ENCODE data around the gene MTCH2.

MTCH2 gene

DNA sequence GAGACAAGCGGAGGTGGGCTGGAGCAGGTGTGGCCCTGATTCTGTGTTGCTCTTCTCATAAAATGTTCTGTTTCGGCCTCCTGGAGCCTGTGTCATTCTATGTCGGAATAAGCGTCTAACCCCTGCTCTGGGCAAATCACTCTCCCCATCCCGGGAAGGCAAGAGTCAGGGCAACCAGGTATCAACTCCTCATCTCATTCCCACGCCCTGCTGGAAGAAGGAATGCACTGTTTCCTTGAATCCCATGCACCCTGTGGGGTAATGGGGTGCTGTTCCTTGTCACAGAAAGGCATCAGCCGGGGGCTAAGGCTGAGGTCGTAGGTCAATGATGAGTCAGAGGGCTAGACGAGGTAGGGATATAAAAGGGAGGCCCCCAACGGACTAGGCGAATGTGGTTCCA, 53.2 kb downstream of the MTCH2 start:
- no peak for DNase-seq

DNA sequence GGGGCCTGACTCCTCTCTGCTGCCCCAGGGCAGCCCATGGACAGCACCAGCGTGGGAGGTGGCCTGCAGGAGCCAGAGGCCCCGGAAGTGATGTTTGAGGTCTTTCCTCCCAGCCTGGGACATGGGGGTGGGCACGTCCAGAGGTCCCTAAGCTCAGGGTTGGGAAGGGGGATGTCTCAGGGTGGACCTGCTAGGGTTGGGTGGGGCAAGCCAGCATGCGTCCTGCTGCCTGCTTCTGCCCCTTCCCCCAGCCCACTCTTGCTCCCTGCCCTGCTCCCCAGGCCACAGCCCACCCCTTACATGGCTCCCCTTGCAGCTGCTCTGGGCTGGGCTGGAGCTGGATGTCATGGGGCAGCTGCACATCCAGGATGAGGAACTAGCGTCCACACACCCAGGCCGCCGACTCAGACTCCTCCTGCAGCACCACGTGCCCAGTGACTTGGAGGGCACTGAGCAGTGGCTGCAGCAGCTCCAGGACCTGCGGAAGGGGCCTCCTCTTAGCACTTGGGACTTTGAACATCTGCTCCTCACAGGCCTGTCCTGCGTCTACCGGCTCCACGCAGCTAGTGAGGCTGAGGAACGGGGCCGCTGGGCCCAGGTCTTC, 54.5 kb downstream of the MTCH2 start:
- no peak for DNase-seq

DNA sequence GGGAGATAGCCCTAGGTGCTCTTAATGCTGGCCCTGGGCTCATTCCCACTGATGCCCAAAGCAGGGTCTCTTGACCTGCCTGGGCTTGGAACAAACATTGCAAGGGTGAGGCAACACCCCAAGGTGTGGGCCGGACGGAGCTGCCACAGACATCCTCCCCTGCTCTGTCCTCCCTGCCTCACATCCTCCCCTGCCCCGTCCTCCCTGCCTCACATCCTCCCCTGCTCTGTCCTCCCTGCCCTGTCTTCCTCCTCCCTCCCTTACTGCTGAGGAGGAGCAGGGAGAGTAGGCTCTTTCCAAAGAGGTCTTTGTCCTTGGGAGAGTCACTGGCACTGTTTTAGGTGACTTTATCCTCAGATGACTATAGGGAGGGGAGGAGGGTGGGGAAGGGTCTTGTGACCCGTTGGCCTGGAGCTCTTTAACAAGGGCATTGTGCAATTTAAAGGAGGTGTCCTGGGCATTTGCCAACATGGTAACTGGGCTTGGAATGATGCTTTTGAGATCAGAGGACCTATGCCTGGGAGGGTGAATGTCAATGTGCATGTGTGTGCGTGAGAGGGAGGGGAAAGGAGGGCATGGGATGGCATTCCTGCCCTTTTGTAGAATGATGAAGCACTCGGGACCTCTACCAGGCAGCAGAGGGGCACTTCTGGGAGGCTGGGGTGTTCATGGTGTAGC, 55.2 kb downstream of the MTCH2 start:
- no peak for DNase-seq

DNA sequence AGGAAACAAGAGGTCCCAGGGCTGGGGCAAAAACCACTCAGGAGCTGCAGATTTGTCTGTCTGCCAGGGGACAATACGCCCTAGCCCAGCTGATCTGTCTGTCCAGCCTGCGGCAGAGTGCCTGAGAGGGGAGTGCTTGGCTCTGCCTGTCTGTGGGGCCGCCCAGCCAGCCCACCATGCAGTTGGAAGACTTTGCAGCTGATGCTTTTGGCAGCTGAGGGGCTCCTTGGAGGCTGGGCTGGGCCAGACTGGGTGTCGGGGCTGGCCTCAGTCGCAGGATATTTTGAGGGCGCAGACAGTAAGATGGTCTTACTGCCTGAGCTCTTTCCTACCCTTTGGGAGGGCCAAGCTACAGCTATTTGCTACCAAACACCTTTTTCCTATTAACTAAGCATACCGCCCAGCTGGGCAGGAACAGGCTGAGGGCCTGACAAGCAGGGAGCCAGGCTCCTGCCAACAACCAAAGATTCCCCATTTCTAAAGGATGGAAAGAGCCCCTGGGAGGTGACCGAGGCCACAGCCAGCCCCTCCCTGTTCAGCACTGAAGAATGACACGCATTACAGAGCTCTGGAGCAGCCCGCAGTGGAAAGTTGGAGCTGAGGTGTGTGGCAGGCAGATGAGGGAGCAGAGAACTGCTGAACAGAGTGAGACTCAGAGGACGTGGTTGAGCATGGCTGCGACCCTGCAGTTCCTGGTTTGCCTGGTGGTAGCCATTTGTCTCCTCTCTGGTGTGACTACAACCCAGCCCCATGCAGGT, 56.1 kb downstream of the MTCH2 start, which contains the start of gene FAM180B:
Gene FAM180B (plus strand): TSS at position 581 of the 758 bp plus-strand sequence. CDS start 91 bp downstream, at position 672.
- DNase-seq = no peak

DNA sequence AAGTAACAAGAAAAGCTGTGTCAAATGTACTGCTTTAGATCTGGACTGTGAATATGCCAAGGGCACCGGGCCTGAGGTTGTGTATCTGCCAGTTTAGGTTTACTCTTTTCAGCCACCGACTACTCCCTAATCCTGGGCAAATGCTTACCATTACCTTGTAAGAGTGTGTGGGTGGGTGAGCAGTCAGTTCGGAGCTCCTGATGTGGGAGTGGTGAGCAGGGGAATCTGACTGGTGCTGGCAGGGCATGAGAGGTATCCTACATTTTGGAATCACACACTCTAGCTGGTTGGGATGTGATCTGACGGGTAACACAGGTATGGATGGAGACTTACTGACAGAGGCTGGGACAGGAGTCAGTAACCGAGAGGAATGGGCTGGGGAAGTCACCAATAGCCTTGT, 58.5 kb downstream of the MTCH2 start:
- no peak for DNase-seq

DNA sequence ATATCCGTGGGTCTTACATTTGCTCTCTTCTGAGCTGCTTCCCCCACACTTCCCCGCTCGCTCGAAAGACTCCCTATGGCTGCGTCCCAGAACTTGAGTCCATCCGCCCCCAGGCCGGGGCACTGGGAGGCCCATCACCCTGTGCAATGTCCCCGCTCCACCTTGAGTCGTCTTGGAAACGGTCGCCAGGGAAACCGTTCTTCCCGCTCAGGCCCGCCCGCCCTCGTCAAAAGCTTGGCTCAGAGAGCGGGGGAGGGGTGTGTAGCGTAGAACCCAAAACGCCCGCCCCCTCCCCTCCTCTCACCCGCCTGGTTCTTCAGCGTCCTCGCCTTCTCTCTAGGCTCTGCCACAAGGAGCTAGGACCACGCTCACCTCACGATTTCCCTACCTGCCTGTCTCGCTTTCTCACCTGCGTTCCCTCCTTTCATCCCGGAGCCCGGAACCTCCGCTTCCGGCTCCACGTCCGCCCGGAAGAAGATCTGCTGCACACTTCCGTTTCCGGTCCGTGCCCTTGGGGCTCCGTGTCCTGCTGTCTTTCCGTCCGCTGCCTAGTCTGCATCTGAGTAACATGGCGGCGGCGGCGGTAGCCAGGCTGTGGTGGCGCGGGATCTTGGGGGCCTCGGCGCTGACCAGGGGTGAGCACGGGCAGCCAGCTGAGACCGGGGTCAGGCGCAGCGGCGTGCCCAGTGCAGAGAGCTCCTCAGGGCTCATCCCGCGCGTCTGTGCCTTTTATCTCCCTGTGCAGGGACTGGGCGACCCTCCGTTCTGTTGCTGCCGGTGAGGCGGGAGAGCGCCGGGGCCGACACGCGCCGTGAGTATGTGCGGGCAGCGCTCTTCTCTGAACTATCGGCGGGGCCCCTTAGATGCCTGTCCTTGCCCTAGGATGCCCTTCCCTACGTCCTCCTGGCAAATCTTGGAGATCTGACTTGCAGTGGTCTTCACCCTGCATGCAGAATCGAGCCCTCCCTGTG, 63.5 kb downstream of the MTCH2 start, which contains the start of the genes KBTBD4 and NDUFS3:
Gene KBTBD4 (minus strand): TSS at position 447 of the 971 bp plus-strand sequence. CDS start 19 bp downstream, at position 428.
Gene NDUFS3 (plus strand): TSS at position 551 of the 971 bp plus-strand sequence. CDS start 18 bp downstream, at position 569.
- DNase-seq = peak; percentile 68

DNA sequence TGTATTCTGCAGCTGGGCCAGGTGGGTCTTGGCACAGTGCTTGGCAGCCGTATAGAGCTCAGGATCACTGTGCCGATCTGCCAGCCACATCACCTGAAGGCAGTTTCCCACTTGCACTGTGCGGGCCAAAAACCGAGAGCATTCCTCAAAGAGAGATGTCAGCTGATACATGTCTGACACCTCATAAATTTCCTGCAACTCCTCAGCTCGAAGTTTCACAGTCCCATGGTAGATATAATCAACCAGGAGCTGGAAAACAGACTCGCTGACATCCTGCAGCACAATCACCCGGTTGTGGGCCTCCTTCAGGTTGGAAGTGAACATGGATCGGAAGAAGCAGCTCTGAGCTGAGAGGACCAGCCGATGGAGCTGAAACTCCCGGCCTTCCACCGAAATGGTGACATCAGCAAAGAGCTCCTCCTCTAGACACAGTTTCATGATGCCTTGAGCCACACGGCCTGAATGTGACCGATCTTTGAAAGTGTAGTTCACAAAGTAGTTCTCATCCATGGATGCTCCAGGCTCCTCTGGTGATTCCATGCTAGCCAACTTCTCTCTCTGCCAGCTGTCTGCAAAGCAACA, 64.8 kb downstream of the MTCH2 start:
- no peak for DNase-seq

DNA sequence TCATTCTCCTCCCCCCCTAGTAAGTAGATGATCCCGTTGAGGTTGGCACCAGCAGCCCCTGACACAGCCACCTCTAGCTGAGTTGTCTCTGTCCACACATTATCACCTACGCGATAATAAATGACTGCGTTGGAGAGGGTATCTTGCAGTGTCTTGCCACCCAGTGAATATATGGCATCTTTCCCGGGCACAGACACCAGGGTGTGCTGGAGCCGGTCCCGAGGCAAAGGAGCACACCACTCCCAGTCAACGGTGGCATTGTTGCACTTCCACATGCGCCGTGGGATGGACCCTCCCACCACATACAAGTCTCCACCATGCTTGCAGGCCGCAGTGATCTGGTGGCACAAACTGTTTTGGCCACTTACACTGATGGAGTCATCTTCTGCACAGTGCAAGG, 69.0 kb downstream of the MTCH2 start:
- no peak for DNase-seq

DNA sequence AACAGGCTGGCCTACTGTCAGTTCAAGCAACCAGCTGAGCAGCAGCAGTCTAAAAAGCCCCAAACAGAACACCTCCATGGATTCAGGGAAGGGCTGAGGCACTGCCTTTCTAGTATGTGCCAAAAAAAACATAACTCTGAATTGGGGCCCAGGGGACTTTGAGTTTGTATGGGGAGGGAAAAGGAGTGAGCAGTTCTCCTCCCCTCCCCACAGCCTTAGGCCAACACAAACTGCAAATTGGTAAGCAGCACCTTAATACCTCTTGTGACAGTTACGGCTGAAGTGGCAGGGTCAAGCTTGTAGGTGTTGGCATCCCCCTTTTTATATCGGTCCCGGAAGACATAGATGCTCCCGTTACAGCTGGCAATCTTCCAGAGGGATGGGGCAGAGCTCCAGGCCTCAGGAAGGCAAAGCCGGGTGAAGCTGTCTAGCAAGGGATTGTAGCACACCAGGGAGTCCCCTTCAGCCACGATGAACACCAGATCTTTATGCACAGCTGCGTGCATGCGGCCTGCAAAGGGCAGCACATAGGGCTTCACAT, 69.6 kb downstream of the MTCH2 start:
- no peak for DNase-seq

DNA sequence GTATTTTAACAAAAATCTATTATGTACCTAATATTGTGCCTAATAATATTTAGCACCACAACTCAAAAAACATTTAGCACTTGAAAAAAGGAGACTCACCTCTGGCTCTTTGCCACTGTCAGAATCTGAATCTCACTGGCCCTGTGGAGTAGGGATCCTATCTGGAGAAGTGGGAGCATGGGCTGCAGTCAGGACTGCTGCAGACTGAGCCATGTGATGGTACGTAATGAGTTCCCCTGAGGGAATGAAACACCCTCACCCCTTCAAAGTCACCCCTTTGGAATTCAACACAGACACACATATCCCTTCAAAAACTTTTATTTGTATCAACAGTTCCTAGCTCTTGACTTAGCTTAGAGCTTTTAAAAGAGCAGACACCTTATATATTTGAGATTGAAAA, 70.5 kb downstream of the MTCH2 start:
- DNase-seq = no peak

DNA sequence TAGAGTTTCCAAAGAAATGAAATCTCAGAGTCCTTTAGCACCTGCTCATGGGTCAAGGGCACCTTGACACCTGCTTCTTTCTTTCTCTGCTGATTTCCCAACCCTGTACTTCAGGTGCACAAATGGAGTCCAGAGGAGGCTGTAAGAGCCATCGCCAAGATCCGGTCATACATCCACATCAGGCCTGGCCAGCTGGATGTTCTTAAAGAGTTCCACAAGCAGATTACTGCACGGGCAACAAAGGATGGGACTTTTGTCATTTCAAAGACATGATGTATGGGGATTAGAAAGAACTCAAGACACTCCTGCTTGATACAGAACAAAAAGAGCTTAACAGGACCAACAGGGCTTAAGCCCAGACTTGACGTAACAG, 71.0 kb downstream of the MTCH2 start:
- no peak for DNase-seq

DNA sequence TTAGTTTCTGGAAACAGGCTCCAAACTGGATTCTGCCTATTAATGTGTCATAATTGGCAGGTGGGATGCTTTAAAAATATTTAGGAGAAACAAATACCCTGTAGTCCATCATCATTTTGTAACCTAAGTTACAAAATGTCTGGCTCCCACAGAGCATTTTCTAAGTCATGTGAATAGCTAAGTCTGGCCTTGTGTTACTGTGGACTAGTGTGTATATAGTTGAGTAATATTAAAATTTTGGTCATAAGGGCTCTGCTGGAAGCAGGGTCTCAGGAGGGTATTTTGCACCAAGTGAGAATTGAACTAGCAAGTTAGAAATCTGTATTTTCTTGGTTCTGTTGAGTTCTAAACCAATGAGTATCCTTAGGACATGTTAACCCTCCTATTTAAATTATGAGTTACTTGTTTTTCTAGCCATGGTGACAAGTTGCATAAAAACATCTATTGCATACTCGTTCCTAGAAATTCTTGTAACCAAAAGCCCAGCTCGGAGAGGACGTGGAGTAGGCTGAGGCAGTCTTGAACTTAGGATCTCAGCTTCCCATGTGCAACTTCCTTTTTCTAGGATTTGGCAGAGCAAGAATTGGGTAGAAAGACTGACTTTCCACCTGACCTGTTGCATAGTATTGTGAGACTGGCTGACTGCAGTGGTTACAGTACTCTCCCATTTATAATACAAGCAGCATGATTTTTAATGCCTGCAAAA, 71.6 kb downstream of the MTCH2 start:
- no peak for DNase-seq

DNA sequence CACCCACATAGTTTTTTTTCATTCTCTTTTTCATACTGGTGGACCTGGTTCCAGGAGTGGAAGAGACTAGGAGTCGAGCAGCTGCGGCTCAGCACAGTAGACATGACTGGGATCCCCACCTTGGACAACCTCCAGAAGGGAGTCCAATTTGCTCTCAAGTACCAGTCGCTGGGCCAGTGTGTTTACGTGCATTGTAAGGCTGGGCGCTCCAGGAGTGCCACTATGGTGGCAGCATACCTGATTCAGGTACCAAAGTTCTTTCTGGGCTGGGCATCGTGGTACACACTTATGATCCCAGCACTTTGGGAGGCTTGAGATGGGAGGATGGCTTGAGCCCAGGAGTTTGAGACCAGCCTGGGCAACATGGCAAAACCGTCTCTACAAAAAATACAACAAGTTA, 72.7 kb downstream of the MTCH2 start:
- no peak for DNase-seq

Measured in NCI-H524 treated with DMSO at 0.1 percent for 48 hours (cell line).